SU-DHL-6 (cell line): ENCODE measurements around the gene THBD.

ENCODE experiments used
- EZH2phosphoT487 ChIP-seq: fragments of 200-600 bp; sonication (generic), shearing (Covaris generic); conservative IDR thresholded peaks from 2 replicates; pipeline ENCODE4 v1.6.1; 2018; ENCODE audit warnings: mild to moderate bottlenecking, antibody characterized with exemption, low read length, moderate library complexity, mixed read lengths
- TF ChIP-seq, protein P1 (sequence below): fragments of 200-600 bp; sonication (generic); IDR thresholded peaks from one replicate; pipeline ENCODE4 v1.5.1; 2017; ENCODE audit warnings: antibody characterized with exemption, mild to moderate bottlenecking, low read length, moderate library complexity; ENCODE audit not compliant: insufficient read depth, poor library complexity, severe bottlenecking

DNA sequence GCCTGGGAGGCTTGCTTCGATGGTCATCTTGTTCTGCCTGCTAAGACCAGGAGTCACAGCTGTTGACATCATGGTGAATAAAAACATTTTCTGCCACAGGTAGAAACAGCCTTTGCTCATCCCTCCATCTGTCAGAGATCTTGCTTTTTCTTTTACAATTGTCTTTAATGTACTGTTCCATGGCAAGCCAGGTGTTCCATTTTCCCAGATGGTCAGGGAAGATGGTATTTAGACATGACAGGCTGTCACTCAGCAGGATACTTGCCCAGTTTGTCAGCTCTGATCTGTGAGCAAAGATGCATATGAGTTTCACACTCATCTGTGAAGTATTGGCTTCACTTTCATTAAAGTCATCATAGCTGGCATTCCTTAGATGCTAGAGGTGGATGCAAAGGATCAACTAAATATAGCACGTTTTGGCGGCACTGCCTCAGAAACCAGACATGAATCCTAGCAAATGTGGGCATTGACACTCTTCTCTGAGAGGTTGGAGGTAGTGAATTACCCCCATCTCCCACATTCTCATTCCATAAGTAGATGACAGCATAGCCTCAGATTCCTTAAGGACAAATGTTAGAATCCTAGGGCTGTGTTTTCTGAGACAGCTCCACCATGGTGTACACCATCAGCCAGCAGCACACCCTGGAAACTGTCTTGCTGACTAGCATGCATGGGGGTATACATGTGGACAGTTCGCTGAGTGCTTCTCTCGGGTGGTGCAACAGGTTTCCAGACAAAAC, 10.2 kb downstream of the THBD start:
- TF ChIP-seq, protein P1, sequence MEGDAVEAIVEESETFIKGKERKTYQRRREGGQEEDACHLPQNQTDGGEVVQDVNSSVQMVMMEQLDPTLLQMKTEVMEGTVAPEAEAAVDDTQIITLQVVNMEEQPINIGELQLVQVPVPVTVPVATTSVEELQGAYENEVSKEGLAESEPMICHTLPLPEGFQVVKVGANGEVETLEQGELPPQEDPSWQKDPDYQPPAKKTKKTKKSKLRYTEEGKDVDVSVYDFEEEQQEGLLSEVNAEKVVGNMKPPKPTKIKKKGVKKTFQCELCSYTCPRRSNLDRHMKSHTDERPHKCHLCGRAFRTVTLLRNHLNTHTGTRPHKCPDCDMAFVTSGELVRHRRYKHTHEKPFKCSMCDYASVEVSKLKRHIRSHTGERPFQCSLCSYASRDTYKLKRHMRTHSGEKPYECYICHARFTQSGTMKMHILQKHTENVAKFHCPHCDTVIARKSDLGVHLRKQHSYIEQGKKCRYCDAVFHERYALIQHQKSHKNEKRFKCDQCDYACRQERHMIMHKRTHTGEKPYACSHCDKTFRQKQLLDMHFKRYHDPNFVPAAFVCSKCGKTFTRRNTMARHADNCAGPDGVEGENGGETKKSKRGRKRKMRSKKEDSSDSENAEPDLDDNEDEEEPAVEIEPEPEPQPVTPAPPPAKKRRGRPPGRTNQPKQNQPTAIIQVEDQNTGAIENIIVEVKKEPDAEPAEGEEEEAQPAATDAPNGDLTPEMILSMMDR = no peak
- no peak for TF ChIP-seq EZH2phosphoT487
